K562 treated with DMSO at 1 percent for 48 hours (cell line): ENCODE measurements around the gene USP38. TPM values are rescaled to one million over a fixed set of nuclear protein-coding genes. Genes with fewer than 3 reads are reported as not detected.

Experiments used
- total RNA-seq: library from RNA; unstranded; fragments of 300-600 nt; gene quantifications from 2 replicates; pipeline ENCODE4 v1.2.3, GENCODE V29; 2022; ENCODE audit warnings: low replicate concordance; ENCODE audit errors: extremely low read depth

USP38 gene
- not detected in 2 replicates for total RNA-seq

GRCh38 chr4:143184503-143185252 lies at the start of gene USP38:
TSS of gene USP38 (plus strand) at chr4:143184917. CDS start at chr4:143185451, 534 bp downstream.

Other genes with a start within 250 kb of the USP38 start
- not detected in 2 replicates for gene GAB1, start 152.0 kb downstream of the USP38 start, total RNA-seq